ENCODE results near the gene FAM50B. TPM values are rescaled to one million over a fixed set of nuclear protein-coding genes. Genes with fewer than 3 reads are reported as not detected.

The FAM50B gene, protein sequence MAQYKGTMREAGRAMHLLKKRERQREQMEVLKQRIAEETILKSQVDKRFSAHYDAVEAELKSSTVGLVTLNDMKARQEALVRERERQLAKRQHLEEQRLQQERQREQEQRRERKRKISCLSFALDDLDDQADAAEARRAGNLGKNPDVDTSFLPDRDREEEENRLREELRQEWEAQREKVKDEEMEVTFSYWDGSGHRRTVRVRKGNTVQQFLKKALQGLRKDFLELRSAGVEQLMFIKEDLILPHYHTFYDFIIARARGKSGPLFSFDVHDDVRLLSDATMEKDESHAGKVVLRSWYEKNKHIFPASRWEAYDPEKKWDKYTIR
- total RNA-seq: 10 to 100 TPM; 13.9 to 22.8 TPM

DNA sequence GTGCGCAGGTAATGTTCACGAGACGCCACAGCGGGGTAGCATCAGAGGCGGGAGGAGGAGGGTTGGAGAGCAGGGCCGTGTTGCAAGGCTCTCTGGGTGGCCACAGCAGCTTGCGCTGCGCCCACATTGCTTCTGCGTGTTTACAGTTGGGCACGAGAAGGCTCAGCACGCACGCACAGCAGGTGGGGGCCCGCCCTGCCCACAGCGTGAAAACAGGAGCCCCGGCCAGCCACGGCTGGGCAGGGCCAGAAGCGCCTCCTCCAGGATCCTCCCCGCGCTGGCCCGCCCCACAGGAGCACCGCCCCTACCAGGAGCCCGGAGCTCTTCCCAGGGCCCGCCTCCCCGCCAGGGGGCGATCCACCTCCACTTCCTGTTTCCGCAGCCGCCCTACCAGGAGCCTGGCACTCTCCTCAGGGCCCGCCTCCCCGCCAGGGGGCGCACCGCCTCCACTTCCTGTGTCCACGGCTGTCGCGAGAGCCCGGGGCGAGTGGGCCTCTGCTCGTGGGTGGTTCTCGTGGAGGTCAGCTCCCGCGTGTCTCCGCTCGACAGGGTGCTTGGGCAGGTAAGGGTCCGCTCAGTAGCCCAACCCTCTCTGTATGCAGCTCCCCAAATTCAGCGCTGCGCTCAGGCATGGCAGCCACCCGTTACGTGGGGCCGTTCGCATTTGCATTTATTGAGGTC, at the start of gene FAM50B:
Gene FAM50B (plus strand): TSS at position 449 of the 681 bp plus-strand sequence. CDS start 439 bp downstream, outside the sequence.
- Mint-ChIP-seq H3K9me3 (no peaks in the 10 kb centered on the region), H3K4me1 (peaks cover 25% of the 10 kb centered on the region), H3K4me3 (peak within 1 kb of the TSS; percentile 96), H3K27me3 (no peaks in the 10 kb centered on the region), H3K27ac (peak within 1 kb of the TSS; percentile 100), H3K36me3 (ENCODE audit: low read depth) (peaks cover 38% of the 10 kb centered on the region)
- ATAC-seq (replicated peaks): peak; percentile 74

DNA sequence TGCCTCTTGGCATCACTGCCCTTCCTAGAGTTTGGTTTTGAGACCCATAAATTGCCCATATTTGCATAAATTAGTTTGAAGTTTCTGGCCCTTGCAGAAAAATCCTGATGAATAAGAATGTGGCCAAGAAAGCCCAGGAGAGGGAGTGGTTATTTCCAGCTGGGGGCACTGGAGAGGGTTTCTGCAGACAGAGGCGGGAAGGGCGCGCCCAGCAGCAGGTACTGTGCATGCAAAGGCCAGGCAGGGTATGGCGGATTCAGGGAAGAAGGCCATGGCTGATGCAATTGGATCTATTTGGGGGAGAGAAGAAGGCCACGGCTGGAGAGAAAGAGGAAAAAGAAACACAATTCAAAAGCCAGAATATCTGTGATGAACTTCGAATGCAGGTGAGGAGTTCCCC, 49.5 kb upstream of the FAM50B start:
- H3K4me3 Mint-ChIP-seq: no peak overlapping the region
- H3K27me3 Mint-ChIP-seq: peaks cover 7% of the 10 kb centered on the region
- ATAC-seq (replicated peaks): no peak
- peaks cover 9% of the 10 kb centered on the region for H3K4me1 Mint-ChIP-seq
- H3K36me3 Mint-ChIP-seq (ENCODE audit: low read depth): no peaks in the 10 kb centered on the region
- no peak overlapping the region for H3K27ac Mint-ChIP-seq
- H3K9me3 Mint-ChIP-seq: no peaks in the 10 kb centered on the region

DNA sequence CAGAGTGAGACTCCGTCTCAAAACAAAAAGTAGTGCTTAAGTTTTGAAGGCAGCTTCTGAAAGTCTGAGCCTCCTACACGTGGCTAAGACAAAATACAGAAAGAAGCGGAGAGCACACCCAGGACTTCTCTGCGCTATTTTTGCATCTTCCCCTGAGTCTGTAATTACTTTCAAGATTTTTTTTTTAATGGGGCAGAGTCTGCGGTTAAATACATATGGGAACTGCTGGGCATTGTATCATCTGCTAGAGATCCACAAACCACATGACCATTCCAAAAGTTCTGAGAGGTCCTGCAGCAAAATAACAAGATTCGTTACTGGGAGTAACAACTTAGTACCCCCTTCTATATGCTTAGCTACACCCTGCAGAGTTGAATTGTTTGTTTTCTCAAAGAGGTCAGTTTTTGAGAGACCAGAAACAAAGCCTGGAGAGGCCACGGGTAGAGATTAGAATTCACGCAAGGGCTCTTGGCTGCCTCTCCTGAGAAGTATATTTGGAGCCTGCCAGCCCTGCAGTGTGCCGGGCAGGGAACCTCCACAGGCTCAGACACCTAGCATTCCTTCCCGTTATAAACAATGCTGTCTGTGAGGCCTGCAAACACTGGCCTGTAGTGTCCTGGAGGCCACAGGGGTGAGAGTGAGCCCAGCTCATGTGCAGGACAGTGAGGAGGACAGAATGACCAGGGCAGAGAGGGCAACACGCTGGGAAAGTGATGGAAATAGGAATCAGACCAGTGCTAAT, 48.2 kb upstream of the FAM50B start:
- H3K4me3 Mint-ChIP-seq: no peak overlapping the region
- H3K36me3 Mint-ChIP-seq (ENCODE audit: low read depth): no peaks in the 10 kb centered on the region
- H3K27me3 Mint-ChIP-seq: peaks cover 7% of the 10 kb centered on the region
- no peak overlapping the region for H3K27ac Mint-ChIP-seq
- H3K4me1 Mint-ChIP-seq: peaks cover 9% of the 10 kb centered on the region
- no peaks in the 10 kb centered on the region for H3K9me3 Mint-ChIP-seq
- ATAC-seq (replicated peaks): no peak

DNA sequence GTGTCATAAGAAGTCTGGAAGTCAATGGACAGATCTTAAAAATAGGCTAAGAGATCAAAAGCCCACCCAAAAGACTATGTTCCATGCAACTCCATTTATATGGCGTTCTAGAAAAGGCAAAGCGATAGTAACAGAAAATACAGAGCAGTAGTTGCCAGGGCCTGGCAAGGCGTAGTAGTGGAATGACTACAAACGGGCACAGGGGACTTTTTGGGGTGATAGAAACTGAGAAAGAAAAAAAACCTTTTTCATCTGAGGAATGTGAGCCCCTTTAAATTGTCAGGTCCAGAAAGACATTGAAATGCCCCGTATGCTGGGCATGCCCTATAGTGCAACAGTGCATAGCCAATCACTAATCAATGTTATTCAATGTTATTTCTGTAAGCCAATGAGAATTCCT, 47.2 kb upstream of the FAM50B start:
- no peaks in the 10 kb centered on the region for H3K36me3 Mint-ChIP-seq (ENCODE audit: low read depth)
- ATAC-seq (replicated peaks): peak; percentile 86
- H3K9me3 Mint-ChIP-seq: no peaks in the 10 kb centered on the region
- peaks cover 9% of the 10 kb centered on the region for H3K4me1 Mint-ChIP-seq
- peak overlapping the region; percentile 9 for H3K27ac Mint-ChIP-seq
- H3K4me3 Mint-ChIP-seq: peak overlapping the region; percentile 23
- peaks cover 7% of the 10 kb centered on the region for H3K27me3 Mint-ChIP-seq

DNA sequence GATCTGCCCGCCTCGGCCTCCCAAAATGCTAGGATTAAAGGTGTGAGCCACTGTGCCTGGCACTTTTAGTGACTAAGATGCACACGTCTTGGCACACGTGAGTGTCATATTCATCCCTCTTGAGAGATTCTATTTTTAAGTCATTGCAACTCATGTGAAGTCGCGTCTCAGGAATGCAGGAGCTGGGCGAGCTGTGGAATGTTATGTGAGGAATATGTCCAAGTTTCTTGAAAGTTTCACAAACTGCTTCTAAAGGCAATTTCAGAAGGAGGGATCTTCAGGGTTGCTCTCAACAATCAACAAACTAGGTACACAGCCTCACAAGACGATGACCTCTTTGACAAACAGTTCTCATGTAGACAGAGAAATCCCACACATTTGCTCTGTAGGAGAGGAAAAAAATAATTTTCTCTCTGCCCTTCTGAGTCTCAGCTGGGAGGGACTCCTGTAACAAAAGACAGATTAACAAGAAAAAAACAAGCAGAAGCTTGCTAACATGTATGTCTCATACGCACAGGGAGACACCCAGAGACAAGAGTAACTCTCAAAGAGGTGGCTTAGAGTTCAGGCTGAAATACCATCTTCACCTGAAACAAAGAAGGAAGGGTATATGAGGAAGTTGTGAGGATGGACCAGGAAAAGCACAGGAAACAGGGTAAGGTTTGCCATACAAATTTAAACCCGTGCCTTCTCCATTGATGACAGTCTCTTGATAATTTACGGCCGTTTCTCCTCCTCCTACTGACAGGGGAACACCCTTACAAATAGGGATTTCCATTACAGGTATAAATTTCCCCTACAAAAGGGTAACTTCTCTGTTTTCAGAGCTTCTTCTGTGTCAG, 45.3 kb upstream of the FAM50B start:
- Mint-ChIP-seq H3K27me3 (peaks cover 7% of the 10 kb centered on the region), H3K9me3 (no peaks in the 10 kb centered on the region), H3K36me3 (ENCODE audit: low read depth) (no peaks in the 10 kb centered on the region), H3K4me1 (peaks cover 9% of the 10 kb centered on the region), H3K27ac (no peak overlapping the region), H3K4me3 (no peak overlapping the region)
- peak; percentile 55 for ATAC-seq (replicated peaks)

DNA sequence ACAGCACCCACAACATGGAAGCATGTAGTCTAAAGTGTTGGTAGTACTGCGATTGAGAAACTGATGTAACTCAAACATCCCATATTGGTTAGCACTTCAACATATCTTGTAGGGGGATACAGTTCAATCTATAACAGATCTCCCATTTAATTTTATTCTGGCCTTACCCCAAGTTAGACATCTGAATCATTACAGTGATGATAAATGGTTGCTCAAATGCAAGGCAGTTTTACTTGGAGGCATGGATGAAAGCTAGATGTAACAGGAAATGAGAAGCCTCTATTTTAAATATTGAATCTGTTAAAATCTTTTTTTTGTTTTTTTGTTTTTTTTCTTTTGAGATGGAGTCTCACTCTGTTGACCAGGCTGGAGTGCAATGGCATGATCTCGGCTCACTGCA, 44.2 kb upstream of the FAM50B start:
- H3K4me1 Mint-ChIP-seq: peaks cover 9% of the 10 kb centered on the region
- H3K36me3 Mint-ChIP-seq (ENCODE audit: low read depth): no peaks in the 10 kb centered on the region
- peaks cover 3% of the 10 kb centered on the region for H3K27me3 Mint-ChIP-seq
- H3K27ac Mint-ChIP-seq: no peak overlapping the region
- no peaks in the 10 kb centered on the region for H3K9me3 Mint-ChIP-seq
- no peak overlapping the region for H3K4me3 Mint-ChIP-seq
- no peak for ATAC-seq (replicated peaks)

DNA sequence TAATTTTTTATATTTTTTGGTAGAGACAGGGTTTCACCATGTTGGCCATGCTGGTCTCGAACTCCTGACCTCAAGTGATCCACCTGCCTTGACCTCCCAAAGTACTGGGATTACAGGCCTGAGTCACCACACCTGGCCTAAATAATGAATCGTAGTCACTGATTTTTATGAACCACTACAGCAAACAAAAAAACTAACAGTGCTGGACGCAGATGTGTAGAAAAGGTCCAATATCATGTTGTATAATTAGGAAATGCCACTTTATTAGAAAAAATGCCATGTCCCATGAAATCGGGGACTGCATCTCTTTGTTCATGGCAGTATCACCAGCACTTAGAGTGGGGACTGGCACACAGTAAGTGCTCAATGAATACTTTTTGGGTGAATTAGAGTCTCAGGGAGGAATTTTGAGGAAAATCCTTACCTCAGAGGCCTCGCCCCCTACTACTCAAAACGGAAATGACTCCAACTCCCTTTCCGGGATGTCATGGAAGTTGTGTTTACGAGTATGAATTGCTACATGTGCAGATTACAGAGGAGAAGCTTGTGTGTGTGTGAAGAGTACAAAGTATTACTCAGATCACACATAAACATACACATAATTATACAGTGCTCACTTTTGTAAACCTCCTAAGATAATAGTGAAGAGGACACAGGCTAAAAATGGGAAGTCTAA, 43.6 kb upstream of the FAM50B start:
- Mint-ChIP-seq H3K27ac (no peak overlapping the region), H3K9me3 (no peaks in the 10 kb centered on the region), H3K36me3 (ENCODE audit: low read depth) (no peaks in the 10 kb centered on the region), H3K4me1 (peaks cover 9% of the 10 kb centered on the region), H3K27me3 (peaks cover 3% of the 10 kb centered on the region), H3K4me3 (no peak overlapping the region)
- ATAC-seq (replicated peaks): no peak

DNA sequence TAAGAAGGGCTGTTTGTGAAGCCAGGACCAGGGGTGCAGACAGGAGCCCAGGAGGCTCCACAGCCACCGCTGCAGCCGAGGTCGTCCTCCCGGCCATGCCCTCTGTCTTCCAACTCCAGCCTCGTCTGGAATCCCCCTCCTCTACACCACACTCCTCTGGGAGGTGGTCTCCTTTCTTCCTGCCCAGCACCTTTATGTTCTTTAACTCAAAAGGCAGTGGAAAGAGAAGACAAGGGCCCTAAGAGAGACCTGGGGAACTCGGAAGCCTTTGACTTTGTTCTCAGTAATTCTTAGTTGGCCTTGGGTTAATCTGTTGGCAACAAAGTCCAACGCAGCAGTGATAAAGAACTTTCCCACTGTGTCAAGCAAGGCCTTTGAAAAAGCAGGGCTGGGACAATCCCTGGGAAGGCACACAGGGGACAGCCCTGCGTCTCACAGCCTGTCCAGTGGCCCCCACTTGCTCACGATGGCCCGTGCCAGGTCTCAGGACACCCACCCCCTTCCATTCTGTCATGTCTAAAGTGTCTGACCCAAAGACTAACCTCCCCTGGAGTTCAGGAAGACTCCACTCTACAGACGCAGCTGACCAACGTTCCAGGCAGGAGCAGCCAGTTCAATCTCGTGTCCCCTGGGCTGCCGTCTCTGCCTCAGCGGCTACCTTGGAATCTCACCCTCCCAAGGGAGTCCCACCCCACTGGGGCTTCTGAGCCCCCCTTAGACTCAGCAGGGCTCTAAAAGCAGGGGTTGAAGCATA, 42.8 kb upstream of the FAM50B start:
- Mint-ChIP-seq H3K4me3 (no peak overlapping the region), H3K4me1 (peaks cover 5% of the 10 kb centered on the region), H3K27ac (no peak overlapping the region), H3K27me3 (no peaks in the 10 kb centered on the region), H3K9me3 (no peaks in the 10 kb centered on the region), H3K36me3 (ENCODE audit: low read depth) (no peaks in the 10 kb centered on the region)
- ATAC-seq (replicated peaks): no peak

DNA sequence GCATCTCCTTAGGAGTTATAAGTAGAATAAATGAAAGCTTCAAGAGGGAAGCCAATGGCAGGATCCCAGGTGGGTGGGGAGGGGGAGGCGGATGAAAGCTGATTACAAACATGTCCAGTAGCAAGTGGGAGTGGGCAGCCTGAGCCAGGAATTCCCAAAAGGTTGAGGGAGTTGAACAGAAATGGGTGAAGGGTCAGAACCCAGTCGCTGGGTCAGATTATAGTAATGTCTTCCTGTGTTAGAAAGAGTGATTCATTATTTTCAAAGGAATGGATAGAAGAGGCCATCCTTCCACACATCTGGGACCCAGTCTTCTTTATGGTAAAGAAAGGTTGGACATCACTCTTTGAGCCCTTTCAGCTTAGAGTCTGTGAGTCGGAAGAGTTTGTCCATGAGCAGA, 41.0 kb upstream of the FAM50B start:
- H3K27ac Mint-ChIP-seq: no peak overlapping the region
- H3K4me1 Mint-ChIP-seq: no peaks in the 10 kb centered on the region
- no peaks in the 10 kb centered on the region for H3K27me3 Mint-ChIP-seq
- no peak for ATAC-seq (replicated peaks)
- H3K4me3 Mint-ChIP-seq: no peak overlapping the region
- H3K9me3 Mint-ChIP-seq: no peaks in the 10 kb centered on the region
- H3K36me3 Mint-ChIP-seq (ENCODE audit: low read depth): no peaks in the 10 kb centered on the region

DNA sequence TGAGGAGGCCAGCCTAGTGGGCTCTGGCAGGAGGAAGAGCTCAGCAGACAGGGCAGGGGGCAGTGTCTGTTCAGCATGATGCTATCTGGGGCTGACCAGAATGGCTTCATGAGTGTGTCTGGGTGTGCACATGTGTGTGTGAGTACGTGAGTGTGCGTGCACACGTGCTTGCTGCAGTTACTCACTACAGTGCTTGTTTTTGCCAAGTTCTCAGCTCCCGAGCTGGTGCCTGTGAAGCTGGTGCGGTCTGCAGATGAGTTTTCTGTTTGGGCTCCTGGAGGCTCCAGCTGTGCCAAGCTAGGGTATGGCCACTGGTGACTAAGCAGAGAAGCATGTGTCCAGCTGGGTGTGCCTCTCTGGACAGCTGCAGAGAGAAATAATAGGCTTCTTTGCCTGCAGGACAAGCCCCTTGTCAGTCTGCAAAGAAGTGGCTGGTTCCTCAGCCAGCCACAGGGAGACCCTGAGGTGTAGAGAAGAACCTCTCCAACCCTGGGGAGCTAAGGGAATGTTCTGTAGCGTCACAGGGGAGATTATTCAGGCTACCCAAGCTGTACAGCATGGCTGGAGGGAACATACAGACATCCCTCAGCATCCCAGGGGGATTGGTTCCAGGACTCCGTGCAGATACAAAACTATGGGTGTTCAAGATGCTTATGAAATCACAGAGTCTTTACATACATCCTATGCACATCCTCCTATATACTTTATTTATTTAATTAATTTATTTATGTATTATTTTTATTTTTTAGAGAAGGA, 40.2 kb upstream of the FAM50B start:
- H3K4me1 Mint-ChIP-seq: no peaks in the 10 kb centered on the region
- no peaks in the 10 kb centered on the region for H3K9me3 Mint-ChIP-seq
- H3K36me3 Mint-ChIP-seq (ENCODE audit: low read depth): no peaks in the 10 kb centered on the region
- H3K27me3 Mint-ChIP-seq: no peaks in the 10 kb centered on the region
- no peak for ATAC-seq (replicated peaks)
- H3K4me3 Mint-ChIP-seq: no peak overlapping the region
- no peak overlapping the region for H3K27ac Mint-ChIP-seq

DNA sequence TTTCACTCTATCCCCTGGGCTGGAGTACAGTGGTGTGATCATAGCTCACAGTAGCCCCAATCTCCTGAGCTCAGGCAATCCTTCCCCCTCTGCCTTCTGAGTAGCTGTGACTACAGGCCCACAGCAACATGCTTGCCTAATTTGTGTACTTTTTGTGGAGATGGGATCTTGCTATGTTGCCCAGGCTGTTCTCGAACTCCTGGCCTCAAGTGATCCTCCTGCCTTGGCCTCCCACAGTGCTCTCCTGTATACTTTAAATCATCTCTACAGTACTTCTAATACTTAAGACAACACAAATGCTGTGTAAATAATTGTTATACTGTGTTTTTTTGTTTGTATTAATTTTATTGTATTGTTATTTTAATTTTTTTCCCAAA, 39.7 kb upstream of the FAM50B start:
- Mint-ChIP-seq H3K9me3 (no peaks in the 10 kb centered on the region), H3K36me3 (ENCODE audit: low read depth) (no peaks in the 10 kb centered on the region), H3K27me3 (no peaks in the 10 kb centered on the region), H3K27ac (no peak overlapping the region), H3K4me3 (no peak overlapping the region), H3K4me1 (no peaks in the 10 kb centered on the region)
- no peak for ATAC-seq (replicated peaks)

DNA sequence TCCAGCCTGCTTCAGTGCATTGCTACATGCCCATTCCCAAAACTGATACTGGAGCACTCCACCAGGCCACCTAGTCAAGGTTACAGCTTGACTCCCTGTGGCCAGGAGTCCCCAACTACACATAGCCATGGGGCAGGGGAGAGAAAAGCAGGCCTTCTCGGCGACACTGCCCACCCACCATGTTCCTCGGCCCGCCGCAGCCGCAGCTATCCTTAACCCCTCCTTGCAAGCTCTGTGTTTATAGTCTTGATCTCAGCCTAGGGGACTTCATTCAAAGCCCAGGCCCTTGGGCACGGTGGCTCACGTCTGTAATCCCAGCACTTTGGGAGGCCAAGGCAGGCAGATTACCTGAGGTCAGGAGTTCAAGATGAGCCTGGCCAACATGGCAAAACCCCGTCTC, 39.2 kb upstream of the FAM50B start:
- Mint-ChIP-seq H3K4me3 (no peak overlapping the region), H3K4me1 (no peaks in the 10 kb centered on the region), H3K27ac (no peak overlapping the region), H3K36me3 (ENCODE audit: low read depth) (no peaks in the 10 kb centered on the region), H3K9me3 (no peaks in the 10 kb centered on the region), H3K27me3 (no peaks in the 10 kb centered on the region)
- ATAC-seq (replicated peaks): no peak

DNA sequence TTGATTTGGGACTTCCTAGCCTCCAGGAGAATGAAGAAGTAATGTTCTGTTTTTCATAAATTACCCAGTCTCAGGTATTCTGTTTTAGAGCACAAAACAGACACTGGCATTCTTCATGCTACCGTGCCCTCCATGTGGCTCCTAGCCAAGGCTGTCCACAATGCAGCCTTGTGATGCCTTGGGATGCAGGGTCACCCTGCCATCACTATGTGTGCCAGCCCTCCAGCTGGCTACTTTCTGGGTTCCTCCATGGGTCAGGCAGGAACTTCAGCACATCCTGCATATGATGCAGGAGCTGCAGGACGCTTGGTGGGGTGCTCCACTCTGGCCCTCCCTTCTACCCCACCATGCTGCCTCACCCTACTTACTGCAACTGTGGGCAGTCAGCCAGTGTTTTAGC, 38.0 kb upstream of the FAM50B start:
- Mint-ChIP-seq H3K36me3 (ENCODE audit: low read depth) (no peaks in the 10 kb centered on the region), H3K4me3 (no peak overlapping the region), H3K27me3 (no peaks in the 10 kb centered on the region), H3K9me3 (no peaks in the 10 kb centered on the region), H3K4me1 (no peaks in the 10 kb centered on the region), H3K27ac (no peak overlapping the region)
- no peak for ATAC-seq (replicated peaks)

Data from activated T-helper 17 cell treated with anti-CD3 and anti-CD28 coated beads, Interleukin-2, amount 50 U/mL, for 72 hours (primary cell).